HepG2 (cell line): ENCODE results near the gene ADAMTSL4. TPM values are rescaled to one million over a fixed set of nuclear protein-coding genes. Genes with fewer than 3 reads are reported as not detected.

Experiments
- ATAC-seq: fragments of 200-7000 bp; cut with Tn5 transposase; 3 replicates; pipeline ENCODE4 v1.9.1; 2020; ENCODE audit warnings: mild to moderate bottlenecking, moderate library complexity
- BruUV-seq: library from RNA; stranded (reverse); fragments of 400-500 nt; replicated peaks from 2 replicates; lab custom pipeline; 2021; lab: Mats Ljungman, UMichigan
- CTCF ChIA-PET: fragments of 300-600 bp; formaldehyde crosslinking; extraction: SDS; loops from one replicate; lab custom pipeline; 2021; ENCODE audit warnings: low total read pairs, inconsistent platforms, low intra/inter-chr PET ratio; lab: Yijun Ruan, JAX
- POLR2A ChIA-PET: fragments of 350-600 bp; sonication (Branson Sonifier 250); formaldehyde crosslinking; loops from one replicate; lab custom pipeline; 2020; ENCODE audit warnings: antibody characterized with exemption, inconsistent platforms; lab: Yijun Ruan, JAX
- DNase-seq: peaks from one replicate; pipeline ENCODE4 v3.0.0-alpha.2; 2015; ENCODE audit warnings: low spot score
- FAIRE-seq: peaks from 3 replicates; lab custom pipeline; 2011; peaks lifted over from hg19 to GRCh38; lab: Jason Lieb, UNC
- H2AFZ ChIP-seq: one replicate; pipeline ENCODE4 v1.6.1; 2011; ENCODE audit warnings: low read length, inconsistent platforms
- H3K27ac ChIP-seq: fragments of 300-600 bp; 3 replicates; pipeline ENCODE4 v1.8.0; 2011; ENCODE audit warnings: mixed run types, mild to moderate bottlenecking, mixed read lengths, low read length, inconsistent platforms; ENCODE audit not compliant: insufficient read depth; ENCODE audit errors: extremely low read length
- H3K27me3 ChIP-seq, 2 experiments: fragments of 200-600 bp in 1 of 2; 2 replicates in 1 of 2; 3 replicates in 1 of 2; pipeline versions ENCODE4 v1.6.0 to v1.8.0; 2011; ENCODE audit warnings: low read length in 2 of 2, mild to moderate bottlenecking in 2 of 2, moderate library complexity in 2 of 2, inconsistent platforms in 1 of 2; ENCODE audit not compliant: insufficient read depth in 2 of 2, control insufficient read depth in 1 of 2
- H3K36me3 ChIP-seq, 2 experiments: fragments of 200-600 bp in 1 of 2; replicated peaks in 1 of 2; 2 replicates in 1 of 2; 3 replicates in 1 of 2; pipeline versions ENCODE4 v1.5.1 to v1.8.0; 2011; ENCODE audit warnings: low read length in 2 of 2, inconsistent platforms in 1 of 2; ENCODE audit not compliant: insufficient read depth in 2 of 2, control insufficient read depth in 1 of 2
- H3K4me1 ChIP-seq: 2 replicates; pipeline ENCODE4 v1.5.1; 2012; ENCODE audit warnings: low read length, inconsistent platforms; ENCODE audit not compliant: insufficient read depth
- H3K4me2 ChIP-seq: 2 replicates; pipeline ENCODE4 v1.6.0; 2011; ENCODE audit warnings: low read depth, low read length, inconsistent platforms
- H3K4me3 ChIP-seq, 3 experiments: fragments of 200-600 bp in 1 of 3; sonication (generic), shearing (Covaris generic) in 1 of 3; replicated peaks in 1 of 3; 2 replicates each; pipeline ENCODE4 v1.5.1; 2011 to 2016; ENCODE audit warnings: low read length in 3 of 3, inconsistent platforms in 2 of 3, low read depth in 2 of 3, mild to moderate bottlenecking in 2 of 3, control low read depth in 1 of 3, mixed read lengths in 1 of 3; ENCODE audit not compliant: insufficient read depth in 1 of 3
- H3K79me2 ChIP-seq: one replicate; pipeline ENCODE4 v1.6.1; 2011; ENCODE audit warnings: low read length, inconsistent platforms; ENCODE audit not compliant: insufficient read depth
- H3K9ac ChIP-seq: 2 replicates; pipeline ENCODE4 v1.6.0; 2011; ENCODE audit warnings: mild to moderate bottlenecking, low read depth, low read length, inconsistent platforms; ENCODE audit not compliant: insufficient read depth
- H3K9me3 ChIP-seq: 2 replicates; pipeline ENCODE4 v1.5.1; 2012; ENCODE audit warnings: mild to moderate bottlenecking, low read length
- H4K20me1 ChIP-seq: 2 replicates; pipeline ENCODE4 v1.6.0; 2011; ENCODE audit warnings: inconsistent platforms, mild to moderate bottlenecking, low read length, moderate library complexity; ENCODE audit not compliant: insufficient read depth
- BCL6 ChIP-seq: IDR thresholded peaks from 2 replicates; pipeline ENCODE4 v1.6.1; 2016; ENCODE audit warnings: missing genetic modification reagents, missing compliant biosample characterization
- KDM5B ChIP-seq: sonication (generic); formaldehyde crosslinking; IDR thresholded peaks from 2 replicates; pipeline ENCODE4 v1.4.0; 2020; ENCODE audit warnings: missing genetic modification reagents, mild to moderate bottlenecking, borderline replicate concordance
- ZFX ChIP-seq: sonication (generic); formaldehyde crosslinking; IDR thresholded peaks from 2 replicates; pipeline ENCODE4 v1.4.0; 2020; ENCODE audit warnings: mild to moderate bottlenecking, low read depth, missing genetic modification reagents, moderate library complexity
- ZNF460 ChIP-seq: sonication (generic); formaldehyde crosslinking; IDR thresholded peaks from 2 replicates; pipeline ENCODE4 v1.5.1; 2020; ENCODE audit warnings: missing genetic modification reagents, mild to moderate bottlenecking, borderline replicate concordance
- ZNF800 ChIP-seq: sonication (generic); formaldehyde crosslinking; IDR thresholded peaks from 2 replicates; pipeline ENCODE4 v1.4.0; 2020; ENCODE audit warnings: missing genetic modification reagents
- ZXDC ChIP-seq: sonication (generic); formaldehyde crosslinking; IDR thresholded peaks from 2 replicates; pipeline ENCODE4 v1.5.0; 2020; ENCODE audit warnings: mild to moderate bottlenecking, missing genetic modification reagents
- WGBS: methylation state at CpG from one replicate; pipeline ENCODE4 v1.1.6; 2017; ENCODE audit warnings: low lambda C conversion rate; 5-methylcytosine and 5-hydroxymethylcytosine counted together
- in situ Hi-C: cut with HindIII; loops from 2 replicates; pipeline ENCODE4 v1.10.0; 2017; ENCODE audit warnings: low pct_unique_long_range_greater_than_20kb; ENCODE audit not compliant: extremely low pct_ligation_motif_present
- intact Hi-C: fragments of 100-400 bp; cut with micrococcal nuclease; formaldehyde crosslinking; loops from one replicate; pipeline ENCODE4 v1.10.0; 2022; ENCODE audit not compliant: unreplicated experiment
- polyA plus RNA-seq, 8 experiments: library from polyadenylated mRNA; depleted of rRNA in 3 of 8; stranded (reverse) in 7 of 8; unstranded in 1 of 8; fragments of >200 nt; fragmentation: Illumina TruSeq in 4 of 8; extraction: Trizol in 4 of 8; gene quantifications; 2 replicates each; pipeline versions ENCODE4 v1.2.1 to v1.2.3, GENCODE V29; 2011 to 2016; ENCODE audit warnings: low read depth in 4 of 8, missing spikeins in 1 of 8, mixed read lengths in 1 of 8; ENCODE audit not compliant: insufficient read depth in 1 of 8
- total RNA-seq, 5 experiments: library from RNA; depleted of rRNA; stranded (reverse); fragments of >200 nt; fragmentation: Illumina TruSeq; extraction: Trizol; gene quantifications; 2 replicates each; pipeline ENCODE4 v1.2.3, GENCODE V29; 2016; ENCODE audit warnings: low read depth in 1 of 5

The ADAMTSL4 gene
- total and polyA plus RNA-seq, 2 of the 13 experiments (the other 11 are each of a cell fraction or from before 2014, with no cell fraction given): 3.9 to 16.4 TPM

- TF ChIP-seq ZXDC (CRISPR knock-in tag) (0 out of 2 replicates have a peak, but pooled peaks have one; percentile 32), ZFX (CRISPR knock-in tag) (peak; percentile 4; the same call in 1 of the 2 replicates), BCL6 (CRISPR knock-in tag) (peak; percentile 76)
These were observed 1.2 kb downstream of the ADAMTSL4 start (continued) for GRCh38 chr1:150550222-150551050.

DNA sequence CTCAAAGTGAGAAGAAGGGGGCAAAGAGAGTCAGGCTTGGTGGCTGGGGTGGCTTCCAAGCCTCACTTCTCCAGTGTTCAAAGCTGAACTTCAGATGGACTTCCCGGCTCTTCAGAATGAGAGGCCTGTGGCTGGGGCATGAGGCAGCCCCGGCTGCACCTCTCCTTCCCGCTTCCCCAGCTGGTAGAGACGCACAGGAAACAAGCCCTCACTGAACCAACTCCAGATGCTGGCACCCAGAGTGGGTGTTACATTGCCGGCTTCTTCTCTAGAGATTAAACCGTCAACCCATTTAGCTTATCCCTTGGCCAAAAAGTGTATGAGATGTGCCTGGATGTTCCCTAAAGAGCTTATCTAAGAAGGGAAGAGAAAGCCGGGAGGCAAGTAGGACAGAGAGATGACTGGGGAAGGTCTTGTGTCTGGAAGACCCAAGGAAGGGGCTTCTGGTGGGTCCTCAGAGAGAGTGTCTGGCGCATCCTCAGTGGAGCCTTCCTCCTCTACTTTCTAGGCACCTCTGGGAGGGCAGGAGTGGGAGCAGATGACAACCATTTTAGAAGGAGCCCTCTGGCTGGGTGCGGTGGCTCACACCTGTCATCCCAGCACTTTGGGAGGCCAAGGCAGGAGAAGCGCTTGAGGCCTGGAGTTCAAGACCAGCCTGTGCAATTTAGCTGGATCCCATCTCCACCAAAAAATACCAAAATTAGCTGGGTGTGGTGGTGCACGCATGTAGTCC is 2.0 kb downstream of the ADAMTSL4 start:
- in situ Hi-C loops: loop anchor here (5.0 kb wide), 1 partner anchor 84 kb away; no protein-coding TSS in a partner anchor

More for the DNA sequence above, 2.0 kb downstream of the ADAMTSL4 start:
- Histone ChIP-seq H3K27ac (peak overlapping the region; percentile 13), H3K79me2 (no peaks in the 10 kb centered on the region), H3K9me3 (no peaks in the 10 kb centered on the region), H3K9ac (0 out of 2 replicates have a peak overlapping the region, but pooled peaks have one; percentile 21), H3K4me3 (peak overlapping the region in 1 of 3 experiments; percentile 83; a peak in 1 of 6 replicates), H3K27me3 (no peaks in the 10 kb centered on the region; a peak in 1 of 5 replicates), H2AFZ (no peak overlapping the region), H4K20me1 (no peaks in the 10 kb centered on the region), H3K4me1 (peaks cover 58% of the 10 kb centered on the region), H3K4me2 (peak overlapping the region; percentile 100), H3K36me3 (peaks cover 0 to 4% of the 10 kb centered on the region in 2 experiments; a peak in 1 of 5 replicates)
- CTCF ChIA-PET: interaction anchor here (1.0 kb wide), 1 partner anchor 87 kb away, joined by 3 read pairs; no protein-coding TSS in a partner anchor
- DNase-seq (no peak), FAIRE-seq (no peak), ATAC-seq (no peak)
- WGBS: 65% methylated on average over 9 of the region's 11 CpGs
- no TSS peak for BruUV-seq
- peak; percentile 47; the same call in 1 of the 2 replicates for TF ChIP-seq ZNF460
- TF ChIP-seq KDM5B: 0 out of 2 replicates have a peak, but pooled peaks have one; percentile 29
- TF ChIP-seq ZNF800: no peak
- intact Hi-C loops: loop anchor here (10.0 kb wide), 1 partner anchor 296 kb away; the partner anchor contains the start of gene CA14
- POLR2A ChIA-PET: interaction anchor here (0.9 to 6.9 kb wide), 9 partner anchors 11 to 187 kb away, joined by 4 to 88 read pairs (median 6); partner anchors contain the start of genes ENSA, FALEC, MCL1 and RPRD2
